NCI-H82 treated with DMSO at 0.1 percent for 48 hours (cell line): ENCODE data around the gene ESRRB.
"Not testable (repeated sequence)": the region's sequence is repeated elsewhere in the genome, so short reads cannot be mapped to it uniquely, and the experiment has no call there.

Experiments
- DNase-seq: peaks from one replicate; lab custom pipeline; 2025; ENCODE audit not compliant: unreplicated experiment; lab: John Stamatoyannopoulos, UW

The ESRRB gene

DNA sequence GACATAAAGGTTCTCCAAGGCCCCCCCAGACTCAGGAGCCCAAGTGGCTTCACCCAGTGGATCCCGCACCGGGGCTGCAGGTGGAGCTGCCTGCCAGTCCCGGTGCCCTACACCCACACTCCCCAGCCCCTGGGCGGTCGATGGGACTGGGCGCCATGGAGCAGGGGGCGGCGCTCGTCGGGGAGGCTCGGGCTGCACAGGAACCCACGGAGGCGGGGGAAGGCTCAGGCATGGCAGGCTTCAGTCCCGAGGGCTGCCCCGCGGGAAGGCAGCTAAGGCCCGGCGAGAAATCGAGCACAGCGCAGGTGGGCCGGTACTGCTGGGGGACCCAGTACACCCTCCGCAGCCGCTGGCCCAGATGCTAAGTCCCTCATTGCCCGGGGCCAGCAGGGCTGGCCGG, 160.7 kb downstream of the ESRRB start:
- DNase-seq, result not testable (repeated sequence)

DNA sequence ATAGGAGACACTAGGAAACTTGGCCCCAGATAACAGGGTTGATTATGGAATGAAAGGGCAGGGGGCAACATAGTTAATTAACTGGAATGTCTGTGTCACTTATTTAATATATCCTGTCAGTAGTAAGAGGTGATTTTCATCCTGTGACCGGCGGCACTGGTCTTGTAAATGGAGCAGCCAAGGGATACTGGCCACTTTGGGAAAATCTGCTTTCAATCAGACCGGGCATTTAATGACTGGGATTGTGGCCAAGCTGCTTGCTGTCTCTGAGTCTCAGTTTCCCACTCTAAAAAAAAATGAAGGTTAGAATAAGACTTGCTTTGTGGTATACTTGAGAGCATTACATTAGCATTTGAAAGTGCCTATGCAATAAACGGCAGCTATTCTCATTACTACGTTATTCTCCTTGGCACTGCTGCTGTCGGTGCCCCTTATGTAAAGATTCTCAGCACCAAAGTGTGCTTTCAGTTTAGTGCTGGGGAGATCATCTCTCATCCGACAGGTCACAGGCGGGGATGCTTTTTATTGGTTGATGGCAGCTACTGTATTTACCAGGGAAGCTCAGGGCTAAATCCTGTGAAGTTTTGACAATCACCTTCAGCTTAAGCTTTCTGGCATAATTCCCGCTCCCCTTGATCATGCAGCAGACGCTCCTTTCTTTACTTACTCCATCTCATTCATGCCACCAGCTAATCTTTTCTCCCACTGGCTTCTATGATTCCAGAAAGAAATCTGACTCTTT, 162.1 kb downstream of the ESRRB start:
- peak; percentile 54 for DNase-seq

DNA sequence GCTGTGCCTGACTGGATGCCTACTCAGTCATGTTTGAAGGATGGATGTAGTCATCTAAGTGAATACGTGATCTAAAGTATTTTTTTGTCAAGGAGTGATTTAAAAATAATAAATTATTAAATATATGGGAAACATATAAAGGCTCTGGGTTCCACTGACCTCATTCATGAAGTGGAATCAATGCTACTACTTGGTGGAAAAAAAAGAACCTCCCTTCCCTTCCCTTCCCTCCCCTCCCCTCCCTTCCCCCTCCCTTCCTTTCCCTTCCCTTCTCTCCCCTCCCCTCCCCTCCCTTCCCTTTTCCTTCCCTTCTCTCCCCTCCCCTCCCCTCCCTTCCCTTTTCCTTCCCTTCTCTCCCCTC, 162.7 kb downstream of the ESRRB start:
- no peak for DNase-seq

DNA sequence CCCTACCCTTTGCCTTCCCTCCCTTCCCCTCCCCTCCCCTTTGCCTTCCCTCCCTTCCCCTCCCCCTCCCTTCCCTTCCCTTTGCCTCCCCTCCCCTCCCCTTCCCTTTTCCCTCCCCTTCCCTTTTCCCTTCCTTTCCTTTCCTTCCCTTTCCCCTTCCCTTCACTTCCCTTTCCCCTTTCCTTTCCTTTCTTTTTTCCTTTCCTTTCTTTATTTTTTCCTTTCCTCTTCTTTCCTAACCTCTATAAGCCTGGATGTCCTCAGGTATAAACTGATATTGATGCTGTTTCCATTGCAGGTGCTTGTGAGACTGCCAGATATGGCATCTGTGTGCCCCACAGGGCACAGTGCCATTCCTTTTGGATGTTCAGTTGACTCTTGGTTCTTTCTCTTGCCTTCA, 163.2 kb downstream of the ESRRB start:
- DNase-seq, result no peak

DNA sequence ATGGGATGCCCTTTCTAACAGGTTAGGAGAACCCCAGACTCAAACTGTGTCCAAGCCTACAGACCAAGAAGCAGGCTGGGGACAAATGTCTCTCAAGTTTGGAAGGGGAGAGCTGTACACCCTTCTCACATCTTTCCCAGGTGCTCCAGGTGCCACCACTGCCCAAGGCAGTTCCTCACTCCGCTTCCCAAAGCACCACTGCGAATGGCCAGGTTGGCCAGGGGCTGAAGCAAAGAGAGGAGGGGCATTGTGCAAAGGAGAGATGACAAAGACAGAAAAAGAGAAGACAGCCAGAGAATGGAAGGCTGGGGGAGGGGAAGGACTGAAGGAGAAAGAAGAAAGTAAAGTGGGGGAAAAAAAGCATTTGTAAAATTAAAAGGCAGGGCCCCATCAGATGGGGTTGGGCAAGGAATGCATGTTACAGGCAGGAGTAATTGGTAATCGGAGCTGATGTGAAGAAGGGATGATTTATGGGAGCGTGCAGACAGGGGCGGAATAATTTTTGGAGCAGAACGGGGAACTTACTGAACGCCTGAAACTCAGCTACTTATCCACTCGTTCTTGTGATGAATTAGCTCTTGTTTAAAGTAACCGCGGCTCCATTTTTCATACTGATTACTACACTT, 165.8 kb downstream of the ESRRB start:
- no peak for DNase-seq

DNA sequence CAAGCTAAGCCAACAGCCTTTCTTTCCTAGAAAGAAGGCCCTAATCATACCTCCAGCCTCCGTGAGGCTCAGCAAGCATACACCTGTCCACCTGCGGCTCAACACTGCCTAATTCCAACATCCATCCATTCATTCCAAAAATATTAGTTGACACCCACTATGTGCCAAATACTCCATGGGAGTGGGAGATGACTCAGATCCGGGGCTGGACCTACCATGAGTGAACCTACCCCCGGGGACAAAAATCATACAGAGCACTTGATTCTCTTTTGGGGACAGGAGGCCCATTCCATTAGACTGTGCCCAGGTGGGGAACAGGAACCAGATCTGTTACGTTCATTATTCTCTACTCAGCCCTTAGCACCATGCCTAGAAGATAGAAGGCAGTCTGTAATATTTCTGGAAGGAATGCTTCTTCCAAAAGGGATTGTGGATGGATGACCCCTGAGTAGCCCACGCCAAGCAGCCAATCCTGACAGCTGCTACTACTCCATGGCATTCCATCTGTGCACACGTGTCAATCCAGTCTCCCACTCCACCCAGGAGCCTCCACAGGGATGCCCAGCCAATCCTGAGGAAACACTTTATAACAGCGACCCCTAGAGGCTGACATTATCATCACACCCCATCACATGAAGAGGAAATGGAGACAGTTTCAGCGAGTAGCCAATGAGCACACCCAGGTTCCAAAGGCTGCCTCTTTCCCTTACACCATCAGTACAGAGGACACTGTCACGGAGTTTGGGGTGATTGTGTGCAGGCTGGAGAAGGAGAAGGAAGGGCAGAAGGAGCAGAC, 170.7 kb downstream of the ESRRB start:
- DNase-seq, result peak; percentile 33

DNA sequence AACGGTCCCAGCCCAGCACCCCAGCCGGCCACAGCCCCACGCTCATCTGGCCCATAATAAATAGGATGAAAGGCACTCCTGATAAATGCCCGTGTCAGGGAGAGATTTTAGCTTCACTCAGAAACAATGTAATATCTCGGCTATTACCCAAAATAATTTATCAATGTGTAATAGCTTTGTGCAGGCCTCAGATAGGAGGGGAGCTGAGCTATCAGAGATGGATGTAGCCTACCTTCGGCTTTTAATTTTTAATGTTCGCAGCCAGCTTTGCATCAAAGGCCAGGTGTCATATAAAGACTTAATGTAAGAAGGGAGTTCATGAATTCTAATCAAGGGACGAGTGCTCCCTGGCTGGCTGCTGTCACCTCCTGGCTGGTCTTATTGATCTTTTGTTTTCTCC, 171.9 kb downstream of the ESRRB start:
- DNase-seq, result no peak

DNA sequence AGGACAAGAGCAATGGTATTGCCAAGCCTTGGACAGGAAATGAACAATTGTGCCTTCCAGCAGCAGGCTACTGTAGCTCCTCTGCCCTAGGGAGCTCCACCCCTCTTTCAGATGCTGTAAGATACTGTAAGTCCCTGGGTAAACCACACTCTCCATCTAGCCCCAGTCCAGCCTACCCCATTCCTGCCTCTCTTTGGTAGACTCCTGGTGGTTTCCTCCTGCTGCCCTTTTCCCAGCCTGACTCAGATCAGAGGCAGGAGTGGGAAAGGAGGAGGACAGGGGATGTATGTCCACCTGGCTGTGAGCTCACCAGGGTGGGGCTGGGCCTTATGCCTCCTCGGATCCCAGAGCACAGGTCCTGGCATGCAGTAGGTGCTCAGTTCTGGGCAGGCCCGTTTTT, 174.6 kb downstream of the ESRRB start:
- no peak for DNase-seq

DNA sequence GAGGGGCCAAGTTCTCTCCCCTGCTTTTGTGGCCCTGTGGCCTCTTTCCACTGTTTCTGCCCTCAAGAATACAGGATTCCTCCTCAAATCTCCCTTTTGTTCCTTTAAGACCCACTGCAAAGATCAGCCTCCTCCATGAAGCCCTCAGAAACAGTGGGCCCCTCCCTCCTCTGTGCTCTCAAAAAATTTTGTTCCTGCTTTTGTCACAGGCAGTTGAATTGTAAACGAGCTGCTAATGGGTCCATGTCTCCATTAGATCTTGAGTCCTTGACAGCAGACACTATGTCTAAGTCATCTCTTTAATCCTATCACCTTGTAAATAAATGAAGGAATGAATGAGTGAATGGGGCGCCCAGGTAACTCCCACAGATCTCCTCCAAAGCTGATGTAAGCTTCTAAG, 175.2 kb downstream of the ESRRB start:
- DNase-seq, result no peak
